NB4 (cell line): ENCODE results near the gene LRIG3.

Experiments
- POLR2A ChIP-seq: IDR thresholded peaks from 2 replicates; pipeline ENCODE4 v1.6.1; 2011; ENCODE audit warnings: mild to moderate bottlenecking; ENCODE audit not compliant: insufficient read length; ENCODE audit errors: extremely low read depth
- TF ChIP-seq, protein P1 (sequence below): IDR thresholded peaks from one replicate; pipeline ENCODE4 v1.5.1; 2012; ENCODE audit warnings: low read depth, low read length
- TF ChIP-seq, protein P2 (sequence below): IDR thresholded peaks from 2 replicates; pipeline ENCODE4 v1.6.1; 2011; ENCODE audit warnings: low read depth, low read length

DNA sequence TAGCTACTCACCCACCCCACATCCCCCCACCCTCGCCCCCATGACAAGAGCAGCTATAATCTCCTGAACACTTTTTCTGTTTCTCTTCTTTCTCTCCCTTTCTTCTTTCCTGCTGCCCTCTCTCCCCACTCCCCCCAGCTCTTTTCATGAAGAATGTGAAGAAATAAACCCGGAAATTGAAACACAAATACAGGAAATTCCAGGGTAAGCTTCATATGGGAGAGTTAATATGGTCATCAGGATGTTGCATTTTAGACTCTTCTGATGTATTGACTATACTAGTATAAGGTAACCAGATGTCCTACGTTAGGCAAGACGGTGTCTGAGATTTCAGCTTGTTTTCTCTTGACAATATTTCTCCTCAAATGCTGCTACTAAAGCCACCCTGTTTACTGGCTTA, 41.6 kb upstream of the LRIG3 start:
- TF ChIP-seq POLR2A = no peak
- TF ChIP-seq, protein P1, sequence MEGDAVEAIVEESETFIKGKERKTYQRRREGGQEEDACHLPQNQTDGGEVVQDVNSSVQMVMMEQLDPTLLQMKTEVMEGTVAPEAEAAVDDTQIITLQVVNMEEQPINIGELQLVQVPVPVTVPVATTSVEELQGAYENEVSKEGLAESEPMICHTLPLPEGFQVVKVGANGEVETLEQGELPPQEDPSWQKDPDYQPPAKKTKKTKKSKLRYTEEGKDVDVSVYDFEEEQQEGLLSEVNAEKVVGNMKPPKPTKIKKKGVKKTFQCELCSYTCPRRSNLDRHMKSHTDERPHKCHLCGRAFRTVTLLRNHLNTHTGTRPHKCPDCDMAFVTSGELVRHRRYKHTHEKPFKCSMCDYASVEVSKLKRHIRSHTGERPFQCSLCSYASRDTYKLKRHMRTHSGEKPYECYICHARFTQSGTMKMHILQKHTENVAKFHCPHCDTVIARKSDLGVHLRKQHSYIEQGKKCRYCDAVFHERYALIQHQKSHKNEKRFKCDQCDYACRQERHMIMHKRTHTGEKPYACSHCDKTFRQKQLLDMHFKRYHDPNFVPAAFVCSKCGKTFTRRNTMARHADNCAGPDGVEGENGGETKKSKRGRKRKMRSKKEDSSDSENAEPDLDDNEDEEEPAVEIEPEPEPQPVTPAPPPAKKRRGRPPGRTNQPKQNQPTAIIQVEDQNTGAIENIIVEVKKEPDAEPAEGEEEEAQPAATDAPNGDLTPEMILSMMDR = no peak
- TF ChIP-seq, protein P2, sequence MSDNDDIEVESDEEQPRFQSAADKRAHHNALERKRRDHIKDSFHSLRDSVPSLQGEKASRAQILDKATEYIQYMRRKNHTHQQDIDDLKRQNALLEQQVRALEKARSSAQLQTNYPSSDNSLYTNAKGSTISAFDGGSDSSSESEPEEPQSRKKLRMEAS = no peak
